ENCODE results near the gene MOB3B.
"Not testable (repeated sequence)": the region's sequence is repeated elsewhere in the genome, so short reads cannot be mapped to it uniquely, and the experiment has no call there.

MOB3B gene

GRCh38 chr9:27422279-27422834 lies 107.3 kb downstream of the MOB3B start:
- DNase-seq (ENCODE audit: low read depth), result no peak

- no peak for DNase-seq (ENCODE audit: low read depth)
These were observed 108.0 kb downstream of the MOB3B start for GRCh38 chr9:27421577-27421976.

DNA sequence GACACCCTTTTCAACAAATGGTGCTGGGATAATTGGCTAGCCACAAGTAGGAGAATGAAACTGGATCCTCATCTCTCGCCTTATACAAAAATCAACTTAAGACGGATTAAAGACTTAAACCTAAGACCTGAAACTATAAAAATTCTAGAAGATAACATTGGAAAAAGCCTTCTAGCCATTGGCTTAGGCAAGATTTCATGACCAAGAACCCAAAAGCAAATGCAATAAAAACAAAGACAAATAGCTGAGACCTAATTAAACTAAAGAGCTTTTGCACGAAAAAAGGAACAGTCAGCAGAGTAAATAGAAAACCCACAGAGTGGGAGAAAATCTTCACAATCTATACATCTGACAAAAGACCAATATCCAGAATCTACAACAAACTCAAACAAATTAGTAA lies 110.1 kb downstream of the MOB3B start:
- DNase-seq (ENCODE audit: low read depth), result not testable (repeated sequence)

GRCh38 chr9:27414220-27414761 lies 115.3 kb downstream of the MOB3B start:
- DNase-seq (ENCODE audit: low read depth), result no peak

DNA sequence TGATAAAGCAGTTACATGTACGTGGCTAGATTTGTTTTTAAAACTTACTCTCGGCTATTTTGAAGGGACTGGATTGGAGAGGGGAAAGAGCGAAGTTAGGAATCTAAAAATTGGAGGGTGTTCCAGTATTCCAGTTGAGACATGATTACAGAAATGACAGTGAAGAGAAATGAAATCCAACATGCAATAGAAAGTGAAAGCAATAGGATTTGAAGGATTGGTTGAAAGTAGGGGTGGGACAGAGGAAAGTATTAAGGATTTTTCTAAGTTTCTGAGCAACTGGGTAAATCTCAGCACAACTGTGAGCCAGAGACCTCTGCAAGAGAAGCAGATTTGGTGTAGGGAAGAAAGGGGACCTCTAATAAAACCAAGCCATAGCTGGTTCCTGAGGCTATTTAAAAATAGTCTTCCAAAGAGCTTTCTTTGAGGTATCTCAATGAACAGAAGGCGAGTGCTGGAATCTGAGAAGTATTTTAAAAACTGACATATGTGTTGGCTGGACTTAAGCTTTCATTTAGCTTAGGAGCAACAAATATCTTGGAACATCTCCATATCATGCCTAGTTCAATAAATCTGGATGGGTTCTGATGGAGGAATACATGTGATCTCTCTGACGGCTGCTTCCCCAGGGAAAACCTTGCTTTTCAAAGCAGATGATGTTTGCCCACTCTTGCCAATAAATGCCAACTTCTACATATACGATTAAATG lies 115.9 kb downstream of the MOB3B start:
- DNase-seq (ENCODE audit: low read depth), result no peak

DNA sequence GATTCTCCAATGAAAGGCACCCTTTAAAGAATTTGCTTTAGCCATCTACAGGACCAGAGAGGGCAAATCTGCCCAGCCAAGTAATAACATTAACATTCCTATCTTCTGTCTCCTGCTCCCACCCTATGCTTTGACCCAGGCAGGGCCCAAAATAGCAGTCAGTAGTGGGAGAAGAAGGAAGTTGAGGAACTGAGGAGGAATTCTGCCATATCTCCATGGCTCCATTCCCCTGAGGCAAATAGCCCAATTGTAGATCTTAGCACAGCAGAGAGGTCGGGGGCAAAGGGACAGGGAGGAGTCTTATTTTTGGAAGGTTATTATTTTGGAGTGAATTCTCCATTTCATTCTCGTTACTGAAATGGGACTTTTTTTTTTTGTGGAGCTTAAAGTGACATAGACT lies 116.7 kb downstream of the MOB3B start:
- no peak for DNase-seq (ENCODE audit: low read depth)

DNA sequence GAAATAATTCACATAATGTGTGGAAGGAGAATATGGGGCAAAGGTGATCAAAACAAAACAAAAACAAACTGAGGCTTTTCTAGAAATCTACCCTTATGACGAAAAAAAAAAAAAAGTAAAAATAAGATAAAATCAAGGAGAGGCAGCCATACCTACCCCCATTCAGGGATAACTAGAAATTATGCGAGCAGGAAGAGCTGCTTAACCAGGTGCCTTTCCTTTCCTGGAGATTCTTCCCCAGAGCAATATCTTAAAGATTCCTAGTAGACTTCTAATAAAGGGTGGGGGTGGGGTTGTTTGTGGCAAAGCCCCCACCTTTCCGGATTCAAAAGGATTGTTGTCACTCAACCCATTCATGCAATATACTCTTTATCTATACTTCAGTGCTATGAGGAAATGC lies 117.5 kb downstream of the MOB3B start:
- no peak for DNase-seq (ENCODE audit: low read depth)

- no peak for DNase-seq (ENCODE audit: low read depth)
These were observed 121.1 kb downstream of the MOB3B start for GRCh38 chr9:27408482-27408881.

GRCh38 chr9:27408001-27408400 lies 121.6 kb downstream of the MOB3B start:
- no peak for DNase-seq (ENCODE audit: low read depth)

DNA sequence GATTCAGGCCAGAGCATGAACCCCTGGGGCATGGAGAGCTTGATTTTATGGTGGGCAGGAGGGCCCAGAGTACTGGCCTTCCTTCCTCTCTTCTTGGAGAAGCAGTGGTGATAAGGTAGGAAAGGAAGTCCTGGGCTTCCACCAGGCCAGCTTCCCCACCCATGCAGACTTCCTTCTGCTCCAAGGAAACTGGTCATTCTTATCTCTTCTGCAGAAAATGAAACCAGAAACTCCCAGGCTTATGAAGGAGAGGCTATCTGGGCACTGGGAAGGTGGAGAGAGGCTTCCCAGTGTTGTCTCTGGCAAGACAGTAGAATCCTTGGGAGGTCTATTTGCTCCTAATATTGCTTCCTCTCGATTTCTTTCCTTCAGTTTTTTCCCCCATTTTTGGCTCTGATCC lies 122.1 kb downstream of the MOB3B start:
- DNase-seq (ENCODE audit: low read depth), result no peak

GRCh38 chr9:27404661-27405060 lies 125.0 kb downstream of the MOB3B start:
- no peak for DNase-seq (ENCODE audit: low read depth)

GRCh38 chr9:27402626-27403025 lies 127.0 kb downstream of the MOB3B start:
- DNase-seq (ENCODE audit: low read depth), result no peak

GRCh38 chr9:27400334-27400880 lies 129.2 kb downstream of the MOB3B start:
- no peak for DNase-seq (ENCODE audit: low read depth)

- no peak for DNase-seq (ENCODE audit: low read depth)
These were observed 130.5 kb downstream of the MOB3B start for GRCh38 chr9:27398982-27399653.

DNA sequence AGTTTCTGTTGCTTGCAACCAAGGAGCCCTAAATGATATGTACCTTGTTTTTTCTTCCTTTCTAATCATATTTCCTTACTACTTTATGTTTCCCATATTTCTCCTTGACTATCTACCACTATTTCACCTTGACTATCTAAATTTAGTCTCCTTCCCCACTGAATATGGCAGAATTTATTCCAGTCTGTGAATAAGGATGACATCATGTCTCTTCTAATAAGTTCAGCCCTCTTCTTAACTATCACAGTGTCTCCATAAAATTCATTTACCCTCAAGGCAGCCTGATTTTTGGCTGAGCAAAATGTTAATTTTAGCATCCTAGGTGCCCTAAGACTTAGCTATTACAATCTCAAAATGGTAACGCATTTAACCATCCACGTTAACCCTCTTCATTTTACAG lies 133.1 kb downstream of the MOB3B start:
- no peak for DNase-seq (ENCODE audit: low read depth)

- no peak for DNase-seq (ENCODE audit: low read depth)
These were observed 134.1 kb downstream of the MOB3B start for GRCh38 chr9:27395484-27395921.

GRCh38 chr9:27394826-27395201 lies 134.8 kb downstream of the MOB3B start:
- DNase-seq (ENCODE audit: low read depth), result no peak

- DNase-seq (ENCODE audit: low read depth), result no peak
These were observed 135.3 kb downstream of the MOB3B start for GRCh38 chr9:27394154-27394825.

GRCh38 chr9:27393054-27393846 lies 136.4 kb downstream of the MOB3B start:
- no peak for DNase-seq (ENCODE audit: low read depth)

GRCh38 chr9:27392451-27392850 lies 137.2 kb downstream of the MOB3B start:
- DNase-seq (ENCODE audit: low read depth), result no peak

- DNase-seq (ENCODE audit: low read depth), result no peak
These were observed 138.3 kb downstream of the MOB3B start for GRCh38 chr9:27391040-27391895.
